MM.1S (cell line): Measurements from ENCODE around the gene DIP2B.
"Not testable (repeated sequence)": the region's sequence is repeated elsewhere in the genome, so short reads cannot be mapped to it uniquely, and the experiment has no call there.

ENCODE experiments used
- DNase-seq: peaks from one replicate; pipeline ENCODE4 v3.0.0-alpha.2; 2015
- H2AFZ ChIP-seq: fragments of 300-600 bp; sonication (generic); 2 replicates; pipeline ENCODE4 v1.6.0; 2016; ENCODE audit warnings: antibody characterized with exemption, low read length
- H3F3A ChIP-seq: fragments of 300-600 bp; sonication (generic); 2 replicates; pipeline ENCODE4 v1.6.1; 2016; ENCODE audit warnings: mild to moderate bottlenecking, antibody characterized with exemption, low read length, moderate library complexity, mixed read lengths; ENCODE audit not compliant: insufficient read depth
- H3K27ac ChIP-seq: fragments of 300-600 bp; sonication (generic); 2 replicates; pipeline ENCODE4 v1.5.1; 2016; ENCODE audit warnings: mild to moderate bottlenecking, low read length
- H3K27me3 ChIP-seq: fragments of 300-600 bp; sonication (generic); replicated peaks from 2 replicates; pipeline ENCODE4 v1.6.0; 2016; ENCODE audit warnings: low read length; ENCODE audit not compliant: insufficient read depth
- H3K36me3 ChIP-seq: fragments of 300-600 bp; sonication (generic); replicated peaks from 2 replicates; pipeline ENCODE4 v1.6.1; 2016; ENCODE audit warnings: mild to moderate bottlenecking, low read length, mixed read lengths; ENCODE audit not compliant: insufficient read depth
- H3K4me1 ChIP-seq: fragments of 300-600 bp; sonication (generic); 2 replicates; pipeline ENCODE4 v1.6.1; 2016; ENCODE audit warnings: low read length, mixed read lengths
- H3K4me2 ChIP-seq: fragments of 300-600 bp; sonication (generic); 2 replicates; pipeline ENCODE4 v1.6.0; 2016; ENCODE audit warnings: low read depth, low read length
- H3K4me3 ChIP-seq: fragments of 300-600 bp; sonication (generic); 2 replicates; pipeline ENCODE4 v1.5.1; 2016; ENCODE audit warnings: low read length, mixed read lengths
- H3K79me2 ChIP-seq: fragments of 300-600 bp; sonication (generic); 2 replicates; pipeline ENCODE4 v1.6.1; 2016; ENCODE audit warnings: mixed run types, low read length, mixed read lengths
- H3K9ac ChIP-seq: fragments of 300-600 bp; sonication (generic); 2 replicates; pipeline ENCODE4 v1.6.1; 2016; ENCODE audit warnings: low read length, mixed read lengths
- H3K9me2 ChIP-seq: fragments of 300-600 bp; sonication (generic); replicated peaks from 2 replicates; pipeline ENCODE4 v1.6.1; 2016; ENCODE audit warnings: mild to moderate bottlenecking, low read length, mixed read lengths; ENCODE audit not compliant: insufficient read depth
- H3K9me3 ChIP-seq: fragments of 300-600 bp; sonication (generic); replicated peaks from 2 replicates; pipeline ENCODE4 v1.6.1; 2016; ENCODE audit warnings: mild to moderate bottlenecking, low read length, mixed read lengths; ENCODE audit not compliant: insufficient read depth
- H4K20me1 ChIP-seq: fragments of 300-600 bp; sonication (generic); 2 replicates; pipeline ENCODE4 v1.6.1; 2016; ENCODE audit warnings: mild to moderate bottlenecking, low read length, moderate library complexity, mixed read lengths; ENCODE audit not compliant: insufficient read depth
- EZH2 ChIP-seq: fragments of 300-600 bp; sonication (generic); optimal IDR thresholded peaks from 2 replicates; pipeline ENCODE3; 2017; ENCODE audit warnings: low read depth, mild to moderate bottlenecking, antibody characterized with exemption, low read length, mixed read lengths
- EZH2phosphoT487 ChIP-seq: fragments of 300-600 bp; sonication (generic); IDR thresholded peaks from 2 replicates; pipeline ENCODE4 v1.6.1; 2018; ENCODE audit warnings: antibody characterized with exemption, low read length
- TF ChIP-seq, protein P1 (sequence below): fragments of 300-600 bp; sonication (generic); IDR thresholded peaks from 2 replicates; pipeline ENCODE4 v1.5.1; 2016; ENCODE audit warnings: antibody characterized with exemption, low read length, mixed read lengths

DIP2B gene

DNA sequence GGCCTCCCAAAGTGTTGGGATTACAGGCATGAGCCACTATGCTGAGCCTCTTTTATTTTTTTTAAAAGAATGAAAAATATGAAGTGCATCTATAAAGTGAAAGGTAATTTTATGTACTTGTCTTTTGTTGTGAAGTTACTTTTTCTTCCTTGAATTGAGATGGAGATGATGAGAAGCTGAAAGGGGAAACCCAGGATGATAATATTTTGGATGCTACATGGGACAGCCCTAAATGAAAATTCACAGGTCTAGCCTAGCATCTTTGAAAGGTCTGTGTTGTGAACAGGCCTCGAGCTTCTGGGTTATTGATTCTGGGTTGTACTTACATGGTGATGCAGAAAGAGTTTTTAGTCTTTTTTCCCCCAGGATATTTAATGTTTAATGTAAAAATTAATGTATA, 14.6 kb downstream of the DIP2B start:
- no peak overlapping the region for H2AFZ ChIP-seq
- H3K9ac ChIP-seq: no peak overlapping the region
- H3K9me3 ChIP-seq: no peaks in the 10 kb centered on the region
- H3K36me3 ChIP-seq: peaks cover 4% of the 10 kb centered on the region; the same call in 1 of the 2 replicates
- H3K4me2 ChIP-seq: no peak overlapping the region
- peaks cover 21% of the 10 kb centered on the region for H3F3A ChIP-seq
- H3K79me2 ChIP-seq: peaks cover 62% of the 10 kb centered on the region
- no peak for DNase-seq
- no peak overlapping the region for H3K4me3 ChIP-seq
- no peaks in the 10 kb centered on the region for H3K9me2 ChIP-seq
- H4K20me1 ChIP-seq: no peaks in the 10 kb centered on the region; the same call in 1 of the 2 replicates
- H3K27me3 ChIP-seq: no peaks in the 10 kb centered on the region
- TF ChIP-seq EZH2phosphoT487: no peak
- peaks cover 37% of the 10 kb centered on the region for H3K4me1 ChIP-seq
- no peak overlapping the region for H3K27ac ChIP-seq

DNA sequence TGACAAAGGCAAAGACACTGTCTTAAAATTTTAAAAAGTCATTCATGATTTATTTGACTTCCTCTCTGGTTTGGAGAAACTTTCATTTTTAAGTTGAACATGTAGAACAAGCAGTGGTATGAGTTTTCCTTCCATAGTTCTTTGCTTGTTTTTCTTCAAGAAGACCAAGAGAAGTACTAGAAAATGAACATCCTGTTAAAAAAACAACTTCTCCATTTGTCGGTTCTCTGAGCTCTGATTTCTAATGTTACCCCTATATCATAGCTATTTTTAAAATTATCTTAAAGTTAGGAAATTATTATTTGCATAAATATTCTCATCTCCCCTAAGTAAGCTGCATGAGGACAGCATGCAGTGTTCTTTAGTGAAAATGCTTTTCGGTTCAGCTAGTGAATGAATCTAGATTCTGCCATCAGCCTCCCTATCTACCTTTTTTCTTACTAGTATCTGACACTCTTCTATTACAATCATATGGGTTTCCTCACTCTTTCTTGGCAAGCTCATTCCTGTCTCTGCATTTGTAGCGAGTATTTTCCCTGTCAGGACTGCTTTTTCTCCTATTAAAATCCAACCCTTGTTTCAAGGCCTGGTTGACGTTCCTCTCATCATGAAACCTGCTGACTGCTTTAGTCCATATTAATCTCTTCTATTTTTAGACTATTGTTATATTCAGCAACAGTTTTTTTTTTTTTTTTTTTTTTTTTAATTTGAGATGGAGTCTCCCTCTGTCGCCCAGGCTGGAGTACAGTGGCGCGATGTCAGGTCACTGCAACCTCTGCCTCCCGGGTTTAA, 15.8 kb downstream of the DIP2B start:
- H3K4me2 ChIP-seq: peak overlapping the region; percentile 24; the same call in 1 of the 2 replicates
- H3K27me3 ChIP-seq: no peaks in the 10 kb centered on the region
- H3K27ac ChIP-seq: no peak overlapping the region
- no peak overlapping the region for H3K4me3 ChIP-seq
- H3K9me3 ChIP-seq: no peaks in the 10 kb centered on the region
- DNase-seq: no peak
- H3K9me2 ChIP-seq: no peaks in the 10 kb centered on the region
- peaks cover 4% of the 10 kb centered on the region; the same call in 1 of the 2 replicates for H3K36me3 ChIP-seq
- H3K4me1 ChIP-seq: peaks cover 25% of the 10 kb centered on the region
- TF ChIP-seq EZH2phosphoT487 (no peak), EZH2 (no peak)
- TF ChIP-seq, protein P1, sequence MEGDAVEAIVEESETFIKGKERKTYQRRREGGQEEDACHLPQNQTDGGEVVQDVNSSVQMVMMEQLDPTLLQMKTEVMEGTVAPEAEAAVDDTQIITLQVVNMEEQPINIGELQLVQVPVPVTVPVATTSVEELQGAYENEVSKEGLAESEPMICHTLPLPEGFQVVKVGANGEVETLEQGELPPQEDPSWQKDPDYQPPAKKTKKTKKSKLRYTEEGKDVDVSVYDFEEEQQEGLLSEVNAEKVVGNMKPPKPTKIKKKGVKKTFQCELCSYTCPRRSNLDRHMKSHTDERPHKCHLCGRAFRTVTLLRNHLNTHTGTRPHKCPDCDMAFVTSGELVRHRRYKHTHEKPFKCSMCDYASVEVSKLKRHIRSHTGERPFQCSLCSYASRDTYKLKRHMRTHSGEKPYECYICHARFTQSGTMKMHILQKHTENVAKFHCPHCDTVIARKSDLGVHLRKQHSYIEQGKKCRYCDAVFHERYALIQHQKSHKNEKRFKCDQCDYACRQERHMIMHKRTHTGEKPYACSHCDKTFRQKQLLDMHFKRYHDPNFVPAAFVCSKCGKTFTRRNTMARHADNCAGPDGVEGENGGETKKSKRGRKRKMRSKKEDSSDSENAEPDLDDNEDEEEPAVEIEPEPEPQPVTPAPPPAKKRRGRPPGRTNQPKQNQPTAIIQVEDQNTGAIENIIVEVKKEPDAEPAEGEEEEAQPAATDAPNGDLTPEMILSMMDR: no peak
- no peak overlapping the region for H3K9ac ChIP-seq
- peaks cover 58% of the 10 kb centered on the region for H3K79me2 ChIP-seq
- H2AFZ ChIP-seq: no peak overlapping the region
- peaks cover 17% of the 10 kb centered on the region for H3F3A ChIP-seq
- no peaks in the 10 kb centered on the region; the same call in 1 of the 2 replicates for H4K20me1 ChIP-seq

DNA sequence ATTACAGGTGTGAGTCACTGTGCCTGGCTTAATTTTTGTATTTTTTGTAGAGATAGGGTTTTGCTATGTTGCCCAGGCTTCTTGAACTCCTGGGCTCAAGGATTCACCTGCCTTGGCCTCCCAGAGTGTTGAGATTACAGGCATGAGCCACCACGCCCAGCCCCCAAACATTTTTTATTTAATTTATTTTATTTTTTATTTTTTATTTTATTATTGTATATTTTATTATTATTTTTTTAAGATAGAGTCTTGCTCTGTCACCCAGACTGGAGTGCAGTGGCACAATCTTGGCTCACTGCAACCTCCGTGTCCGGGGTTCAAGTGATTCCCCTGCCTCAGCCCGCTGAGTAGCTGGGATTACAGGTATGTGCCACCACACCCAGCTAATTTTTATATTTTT, 17.0 kb downstream of the DIP2B start:
- not testable (repeated sequence) for H3K9me2 ChIP-seq, DNase-seq, H3K27ac ChIP-seq, H4K20me1 ChIP-seq, H3K27me3 ChIP-seq, H2AFZ ChIP-seq, H3K4me2 ChIP-seq, H3K36me3 ChIP-seq, H3K9me3 ChIP-seq, H3K4me3 ChIP-seq, H3K9ac ChIP-seq
- Histone ChIP-seq H3K4me1 (peaks cover 22% of the 10 kb centered on the region), H3K79me2 (peaks cover 46% of the 10 kb centered on the region), H3F3A (peaks cover 17% of the 10 kb centered on the region)

DNA sequence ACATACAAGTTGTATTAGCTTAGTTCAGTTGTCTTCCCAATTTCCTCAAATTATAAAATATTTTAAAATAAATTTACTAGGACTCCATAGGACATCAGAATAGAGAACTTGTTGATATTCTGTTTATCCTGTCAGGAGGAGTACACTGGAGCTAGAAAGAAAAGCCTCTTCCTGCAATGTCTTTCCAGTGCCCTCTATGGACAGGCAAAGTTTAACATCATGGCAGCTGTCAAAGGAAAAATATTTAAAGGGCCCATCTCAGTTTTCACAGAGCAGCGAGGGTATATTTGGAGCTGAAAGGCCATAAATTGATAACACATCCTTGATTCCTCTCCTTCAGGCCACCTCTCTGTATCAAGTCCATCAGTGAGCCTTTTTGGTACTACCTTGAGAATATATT, 19.0 kb downstream of the DIP2B start:
- no peak for TF ChIP-seq EZH2phosphoT487
- no peak for TF ChIP-seq EZH2
- TF ChIP-seq, protein P1: no peak
- no peak for DNase-seq
- Histone ChIP-seq H3K4me2 (no peak overlapping the region), H3K9me3 (no peaks in the 10 kb centered on the region), H2AFZ (no peak overlapping the region), H4K20me1 (no peaks in the 10 kb centered on the region; the same call in 1 of the 2 replicates), H3K4me1 (peaks cover 16% of the 10 kb centered on the region), H3K27ac (no peak overlapping the region), H3K9ac (no peak overlapping the region), H3K36me3 (peaks cover 4% of the 10 kb centered on the region; the same call in 1 of the 2 replicates), H3K9me2 (no peaks in the 10 kb centered on the region), H3K27me3 (no peaks in the 10 kb centered on the region), H3K4me3 (no peak overlapping the region), H3K79me2 (peaks cover 41% of the 10 kb centered on the region), H3F3A (0 out of 2 replicates have a peak, but pooled peaks cover 4% of the 10 kb centered on the region)
